Measurements from ENCODE around the gene ARL3. TPM values are rescaled to one million over a fixed set of nuclear protein-coding genes. Genes with fewer than 3 reads are reported as not detected.

Gene ARL3
- total and polyA plus RNA-seq, 7 donors, result 4.6 to 12.0 (median 8.3) TPM

DNA sequence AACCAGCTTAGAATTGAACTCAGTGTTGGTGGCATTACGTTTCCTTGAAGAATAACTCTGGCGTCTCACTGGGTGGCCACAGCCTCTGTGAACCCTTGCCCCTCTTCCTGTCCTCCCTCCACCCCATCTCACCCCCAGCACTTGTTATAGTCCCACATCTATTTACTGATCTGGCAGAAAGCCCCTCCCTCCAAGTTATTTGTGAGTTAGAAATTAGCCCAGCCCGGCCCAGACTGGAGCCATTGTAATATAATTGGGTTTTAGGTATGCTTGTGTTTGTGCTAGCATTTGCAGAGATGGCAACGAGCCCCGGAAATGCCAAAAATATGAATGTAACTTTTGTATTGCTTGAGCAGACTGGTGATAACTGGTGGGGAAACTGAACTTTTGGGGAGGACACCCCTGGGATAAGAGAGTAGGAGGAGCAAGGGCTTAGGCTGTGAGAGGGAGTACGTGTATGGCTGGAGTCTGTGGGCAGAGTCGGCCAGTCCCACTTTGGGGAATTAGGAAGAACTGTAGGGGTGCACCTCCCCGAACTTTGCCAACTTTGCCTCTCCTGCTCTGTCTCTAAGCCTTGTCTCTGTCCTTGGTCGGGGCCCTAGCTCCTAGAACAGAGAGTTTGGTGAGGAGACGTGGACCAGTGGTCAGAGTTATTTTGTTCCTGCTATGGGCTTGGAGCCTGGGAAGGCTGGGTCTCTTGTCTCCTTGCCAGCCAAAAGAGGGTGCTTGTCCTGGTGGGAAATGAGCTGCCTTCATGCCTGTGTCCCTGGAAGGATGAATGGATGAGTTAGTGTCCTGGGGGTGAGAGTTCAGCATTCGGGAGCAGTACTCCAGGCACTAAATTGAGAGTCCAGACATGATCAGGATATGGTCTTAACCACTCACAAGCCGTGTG, 89.2 kb downstream of the ARL3 start:
- peak overlapping the region; percentile 25 to 94 (median 66) for H3K27ac ChIP-seq
- 87 to 90% methylated on average over 12 of the region's 12 CpGs for WGBS, 2 donors

GRCh38 chr10:102624094-102624493, 90.1 kb downstream of the ARL3 start:
- intact Hi-C loops (cut with DNase I), result no loop called here
- 93 to 96% methylated on average over 3 of the region's 3 CpGs for WGBS, 2 donors

More for the DNA sequence above, 89.2 kb downstream of the ARL3 start:
- H3K4me3 ChIP-seq, result no peak overlapping the region
- DNase-seq, result no peak
- H3K27me3 ChIP-seq, result no peaks in the 10 kb centered on the region
- peaks cover 0 to 4% (median 0%) of the 10 kb centered on the region in 4 donors for H3K36me3 ChIP-seq
- H3K4me1 ChIP-seq, result peaks cover 0 to 82% (median 77%) of the 10 kb centered on the region in 4 donors
- no peaks in the 10 kb centered on the region for H3K9me3 ChIP-seq
- no peak for TF ChIP-seq POLR2A (IDR thresholded peaks at IDR 0.05)
- intact Hi-C loops (cut with DNase I), result loop anchor here (5.0 kb wide), 1 partner anchor 508 kb away; no protein-coding TSS in a partner anchor

More at GRCh38 chr10:102624094-102624493, 90.1 kb downstream of the ARL3 start:
- Histone ChIP-seq H3K27ac (peak overlapping the region in 3 of 4 donors; percentile 6 to 94 (median 91)), H3K4me3 (no peak overlapping the region), H3K36me3 (no peaks in the 10 kb centered on the region), H3K9me3 (no peaks in the 10 kb centered on the region), H3K4me1 (peaks cover 0 to 82% (median 77%) of the 10 kb centered on the region in 4 donors), H3K27me3 (no peaks in the 10 kb centered on the region)
- TF ChIP-seq EP300 (IDR thresholded peaks at IDR 0.05), result no peak
- TF ChIP-seq POLR2AphosphoS5 (IDR thresholded peaks at IDR 0.05), result no peak
- no peak for TF ChIP-seq POLR2A (IDR thresholded peaks at IDR 0.05)
- TF ChIP-seq, protein P1, sequence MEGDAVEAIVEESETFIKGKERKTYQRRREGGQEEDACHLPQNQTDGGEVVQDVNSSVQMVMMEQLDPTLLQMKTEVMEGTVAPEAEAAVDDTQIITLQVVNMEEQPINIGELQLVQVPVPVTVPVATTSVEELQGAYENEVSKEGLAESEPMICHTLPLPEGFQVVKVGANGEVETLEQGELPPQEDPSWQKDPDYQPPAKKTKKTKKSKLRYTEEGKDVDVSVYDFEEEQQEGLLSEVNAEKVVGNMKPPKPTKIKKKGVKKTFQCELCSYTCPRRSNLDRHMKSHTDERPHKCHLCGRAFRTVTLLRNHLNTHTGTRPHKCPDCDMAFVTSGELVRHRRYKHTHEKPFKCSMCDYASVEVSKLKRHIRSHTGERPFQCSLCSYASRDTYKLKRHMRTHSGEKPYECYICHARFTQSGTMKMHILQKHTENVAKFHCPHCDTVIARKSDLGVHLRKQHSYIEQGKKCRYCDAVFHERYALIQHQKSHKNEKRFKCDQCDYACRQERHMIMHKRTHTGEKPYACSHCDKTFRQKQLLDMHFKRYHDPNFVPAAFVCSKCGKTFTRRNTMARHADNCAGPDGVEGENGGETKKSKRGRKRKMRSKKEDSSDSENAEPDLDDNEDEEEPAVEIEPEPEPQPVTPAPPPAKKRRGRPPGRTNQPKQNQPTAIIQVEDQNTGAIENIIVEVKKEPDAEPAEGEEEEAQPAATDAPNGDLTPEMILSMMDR (IDR thresholded peaks at IDR 0.05), result no peak
- DNase-seq, result no peak

Other genes starting within 250 kb of the ARL3 start
- 100 to 1,000 TPM; 124 to 146 (median 137) TPM for gene ACTR1A, start 211.7 kb downstream of the ARL3 start, total RNA-seq
- gene ACTR1A, start 211.7 kb downstream of the ARL3 start, polyA plus RNA-seq, result 10 to 100 TPM; 48.6 to 75.0 (median 69.4) TPM
- gene SUFU, start 210.4 kb downstream of the ARL3 start, total RNA-seq, result 10 to 100 TPM in 1 of 4 donors, 1 to 10 TPM in 3; 5.0 to 10.5 (median 6.7) TPM
- 1 to 10 TPM; 1.2 to 6.6 (median 3.2) TPM for gene SUFU, start 210.4 kb downstream of the ARL3 start, polyA plus RNA-seq
- gene TRIM8, start 69.9 kb downstream of the ARL3 start, total RNA-seq, result 10 to 100 TPM; 58.9 to 88.6 (median 67.1) TPM
- gene TRIM8, start 69.9 kb downstream of the ARL3 start, polyA plus RNA-seq, result 10 to 100 TPM; 25.0 to 53.0 (median 46.8) TPM
- 1 to 10 TPM in 2 of 4 donors, under 1 TPM in 2; 0.66 to 6.1 (median 1.5) TPM for gene SFXN2, start 239 bp upstream of the ARL3 start, total RNA-seq
- gene SFXN2, start 239 bp upstream of the ARL3 start, polyA plus RNA-seq, result 10 to 100 TPM in 1 of 3 donors, 1 to 10 TPM in 2; 2.4 to 11.6 (median 3.0) TPM
- 100 to 1,000 TPM in 2 of 4 donors, 10 to 100 TPM in 2; 83.8 to 148 (median 115) TPM for gene WBP1L, start 29.6 kb upstream of the ARL3 start, total RNA-seq
- gene WBP1L, start 29.6 kb upstream of the ARL3 start, polyA plus RNA-seq, result 10 to 100 TPM; 22.9 to 39.3 (median 25.8) TPM
- not detected for gene CYP17A1, start 123.0 kb upstream of the ARL3 start, total RNA-seq
- gene CYP17A1, start 123.0 kb upstream of the ARL3 start, polyA plus RNA-seq, result 1 to 10 TPM in 1 of 3 donors, under 1 TPM in 1, not detected in 1; 0.92 to 3.0 TPM
- gene BORCS7, start 139.9 kb upstream of the ARL3 start, total RNA-seq, result 10 to 100 TPM; 27.0 to 52.1 (median 38.2) TPM
- 10 to 100 TPM; 27.4 to 46.0 (median 31.8) TPM for gene BORCS7, start 139.9 kb upstream of the ARL3 start, polyA plus RNA-seq
- gene AS3MT, start 155.1 kb upstream of the ARL3 start, total RNA-seq, result 10 to 100 TPM in 1 of 4 donors, 1 to 10 TPM in 3; 5.0 to 11.9 (median 7.5) TPM
- gene AS3MT, start 155.1 kb upstream of the ARL3 start, polyA plus RNA-seq, result 1 to 10 TPM in 1 of 3 donors, under 1 TPM in 1, not detected in 1; 0.60 to 1.9 TPM
- gene CNNM2, start 203.9 kb upstream of the ARL3 start, total RNA-seq, result 10 to 100 TPM in 1 of 4 donors, 1 to 10 TPM in 3; 3.6 to 11.1 (median 6.0) TPM
- gene CNNM2, start 203.9 kb upstream of the ARL3 start, polyA plus RNA-seq, result 1 to 10 TPM; 2.4 to 7.0 (median 2.5) TPM

Measured in sigmoid colon (tissue), 7 donors.